ENCODE measurements around the gene APPL2. TPM values are rescaled to one million over a fixed set of nuclear protein-coding genes. Genes with fewer than 3 reads are reported as not detected.

The APPL2 gene
- total and polyA plus RNA-seq, 2 of the 13 experiments (the other 11 are each of a cell fraction or from before 2014, with no cell fraction given), result 9.9 to 11.1 TPM

DNA sequence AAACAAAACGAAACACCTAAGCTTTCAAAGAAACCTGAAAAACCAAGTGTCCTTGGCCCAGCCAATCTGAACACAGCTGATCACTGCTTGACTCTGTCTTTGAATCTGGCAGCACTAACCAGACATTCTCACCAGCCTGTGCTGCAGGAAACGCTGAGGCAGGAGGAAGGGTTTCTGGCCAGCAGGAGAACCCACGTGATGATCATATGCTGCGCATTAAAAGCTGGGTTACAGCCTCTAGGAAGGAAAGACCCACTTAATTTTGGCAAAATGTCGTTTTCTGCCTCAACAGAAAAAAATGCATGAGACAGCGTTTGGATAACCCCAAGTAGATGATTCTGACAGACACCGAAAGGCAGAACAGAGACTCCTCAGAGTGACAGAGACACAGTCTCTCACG lies 9.8 kb downstream of the APPL2 start:
- in situ Hi-C loops (cut with HindIII; ENCODE audit: extremely low pct_ligation_motif_present, low pct_unique_long_range_greater_than_20kb), result no loop called here
- no peak overlapping the region for H3K9ac ChIP-seq (ENCODE audit: insufficient read depth, low read depth, low read length)
- H3K4me2 ChIP-seq (ENCODE audit: low read depth, low read length), result no peak overlapping the region
- no TSS peak for BruUV-seq (replicated peaks)
- H3K27me3 ChIP-seq (ENCODE audit: control insufficient read depth in 1 of 2, insufficient read depth in 2 of 2, low read length in 2 of 2), result no peaks in the 10 kb centered on the region
- intact Hi-C loops (cut with micrococcal nuclease; ENCODE audit: unreplicated experiment), result no loop called here
- H2AFZ ChIP-seq (ENCODE audit: low read length), result no peak overlapping the region
- no peak overlapping the region for H3K4me3 ChIP-seq (replicated peaks in 1 of 3; ENCODE audit: insufficient read depth in 1 of 3, low read depth in 2 of 3, low read length in 3 of 3)
- H3K4me1 ChIP-seq (ENCODE audit: insufficient read depth, low read length), result peaks cover 2% of the 10 kb centered on the region
- POLR2A ChIA-PET, result interaction anchor here (1.1 kb wide), 1 partner anchor 9 kb away, joined by 4 read pairs; the partner anchor contains the start of gene APPL2
- no peaks in the 10 kb centered on the region for H4K20me1 ChIP-seq (ENCODE audit: insufficient read depth, low read length)
- H3K9me3 ChIP-seq (ENCODE audit: low read length), result no peaks in the 10 kb centered on the region
- no peak for DNase-seq (ENCODE audit: low spot score)
- WGBS (ENCODE audit: low lambda C conversion rate), result 91% methylated on average over 8 of the region's 8 CpGs
- TF ChIP-seq CHD2 (IDR thresholded peaks at IDR 0.05; ENCODE audit: low read depth, low read length) (no peak), ZNF747 (CRISPR knock-in tag; IDR thresholded peaks at IDR 0.05; ENCODE audit: borderline replicate concordance) (no peak), TAF1 (CRISPR knock-in tag; IDR thresholded peaks at IDR 0.05) (no peak), POLR2AphosphoS5 (IDR thresholded peaks at IDR 0.05; ENCODE audit: low read depth, low read length) (no peak), HNRNPK (IDR thresholded peaks at IDR 0.05; ENCODE audit: low read depth, low read length, poor library complexity, severe bottlenecking) (no peak), THYN1 (CRISPR knock-in tag; IDR thresholded peaks at IDR 0.05; ENCODE audit: borderline replicate concordance, low read depth) (no peak), ZNF746 (CRISPR knock-in tag; IDR thresholded peaks at IDR 0.05) (no peak), CEBPG (CRISPR knock-in tag; IDR thresholded peaks at IDR 0.05) (no peak), PCBP2 (optimal IDR thresholded peaks at IDR 0.05; ENCODE audit: low read depth, low read length, poor library complexity, severe bottlenecking) (no peak), ZNF12 (CRISPR knock-in tag; IDR thresholded peaks at IDR 0.05) (no peak), NR2F1 (CRISPR knock-in tag; IDR thresholded peaks at IDR 0.05) (no peak), FLYWCH1 (CRISPR knock-in tag; IDR thresholded peaks at IDR 0.05) (no peak)
- TF ChIP-seq, protein P1, sequence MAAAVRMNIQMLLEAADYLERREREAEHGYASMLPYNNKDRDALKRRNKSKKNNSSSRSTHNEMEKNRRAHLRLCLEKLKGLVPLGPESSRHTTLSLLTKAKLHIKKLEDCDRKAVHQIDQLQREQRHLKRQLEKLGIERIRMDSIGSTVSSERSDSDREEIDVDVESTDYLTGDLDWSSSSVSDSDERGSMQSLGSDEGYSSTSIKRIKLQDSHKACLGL (CRISPR knock-in tag; IDR thresholded peaks at IDR 0.05), result no peak
- TF ChIP-seq, protein P2, sequence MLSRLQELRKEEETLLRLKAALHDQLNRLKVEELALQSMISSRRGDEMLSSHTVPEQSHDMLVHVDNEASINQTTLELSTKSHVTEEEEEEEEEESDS (CRISPR knock-in tag; IDR thresholded peaks at IDR 0.05; ENCODE audit: borderline replicate concordance), result no peak
- TF ChIP-seq, protein P3, sequence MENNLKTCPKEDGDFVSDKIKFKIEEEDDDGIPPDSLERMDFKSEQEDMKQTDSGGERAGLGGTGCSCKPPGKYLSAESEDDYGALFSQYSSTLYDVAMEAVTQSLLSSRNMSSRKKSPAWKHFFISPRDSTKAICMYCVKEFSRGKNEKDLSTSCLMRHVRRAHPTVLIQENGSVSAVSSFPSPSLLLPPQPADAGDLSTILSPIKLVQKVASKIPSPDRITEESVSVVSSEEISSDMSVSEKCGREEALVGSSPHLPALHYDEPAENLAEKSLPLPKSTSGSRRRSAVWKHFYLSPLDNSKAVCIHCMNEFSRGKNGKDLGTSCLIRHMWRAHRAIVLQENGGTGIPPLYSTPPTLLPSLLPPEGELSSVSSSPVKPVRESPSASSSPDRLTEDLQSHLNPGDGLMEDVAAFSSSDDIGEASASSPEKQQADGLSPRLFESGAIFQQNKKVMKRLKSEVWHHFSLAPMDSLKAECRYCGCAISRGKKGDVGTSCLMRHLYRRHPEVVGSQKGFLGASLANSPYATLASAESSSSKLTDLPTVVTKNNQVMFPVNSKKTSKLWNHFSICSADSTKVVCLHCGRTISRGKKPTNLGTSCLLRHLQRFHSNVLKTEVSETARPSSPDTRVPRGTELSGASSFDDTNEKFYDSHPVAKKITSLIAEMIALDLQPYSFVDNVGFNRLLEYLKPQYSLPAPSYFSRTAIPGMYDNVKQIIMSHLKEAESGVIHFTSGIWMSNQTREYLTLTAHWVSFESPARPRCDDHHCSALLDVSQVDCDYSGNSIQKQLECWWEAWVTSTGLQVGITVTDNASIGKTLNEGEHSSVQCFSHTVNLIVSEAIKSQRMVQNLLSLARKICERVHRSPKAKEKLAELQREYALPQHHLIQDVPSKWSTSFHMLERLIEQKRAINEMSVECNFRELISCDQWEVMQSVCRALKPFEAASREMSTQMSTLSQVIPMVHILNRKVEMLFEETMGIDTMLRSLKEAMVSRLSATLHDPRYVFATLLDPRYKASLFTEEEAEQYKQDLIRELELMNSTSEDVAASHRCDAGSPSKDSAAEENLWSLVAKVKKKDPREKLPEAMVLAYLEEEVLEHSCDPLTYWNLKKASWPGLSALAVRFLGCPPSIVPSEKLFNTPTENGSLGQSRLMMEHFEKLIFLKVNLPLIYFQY (CRISPR knock-in tag; IDR thresholded peaks at IDR 0.05; ENCODE audit: borderline replicate concordance), result no peak
- TF ChIP-seq, protein P4, sequence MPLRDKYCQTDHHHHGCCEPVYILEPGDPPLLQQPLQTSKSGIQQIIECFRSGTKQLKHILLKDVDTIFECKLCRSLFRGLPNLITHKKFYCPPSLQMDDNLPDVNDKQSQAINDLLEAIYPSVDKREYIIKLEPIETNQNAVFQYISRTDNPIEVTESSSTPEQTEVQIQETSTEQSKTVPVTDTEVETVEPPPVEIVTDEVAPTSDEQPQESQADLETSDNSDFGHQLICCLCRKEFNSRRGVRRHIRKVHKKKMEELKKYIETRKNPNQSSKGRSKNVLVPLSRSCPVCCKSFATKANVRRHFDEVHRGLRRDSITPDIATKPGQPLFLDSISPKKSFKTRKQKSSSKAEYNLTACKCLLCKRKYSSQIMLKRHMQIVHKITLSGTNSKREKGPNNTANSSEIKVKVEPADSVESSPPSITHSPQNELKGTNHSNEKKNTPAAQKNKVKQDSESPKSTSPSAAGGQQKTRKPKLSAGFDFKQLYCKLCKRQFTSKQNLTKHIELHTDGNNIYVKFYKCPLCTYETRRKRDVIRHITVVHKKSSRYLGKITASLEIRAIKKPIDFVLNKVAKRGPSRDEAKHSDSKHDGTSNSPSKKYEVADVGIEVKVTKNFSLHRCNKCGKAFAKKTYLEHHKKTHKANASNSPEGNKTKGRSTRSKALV (CRISPR knock-in tag; IDR thresholded peaks at IDR 0.05), result no peak
- no peak overlapping the region for H3K27ac ChIP-seq (ENCODE audit: extremely low read length, insufficient read depth, low read length)
- H3K36me3 ChIP-seq (replicated peaks in 1 of 2; ENCODE audit: control insufficient read depth in 1 of 2, insufficient read depth in 2 of 2, low read length in 2 of 2), result peaks cover 10 to 37% of the 10 kb centered on the region in 2 experiments; a peak in 4 of 5 replicates
- no peaks in the 10 kb centered on the region for H3K79me2 ChIP-seq (ENCODE audit: insufficient read depth, low read length)
- ATAC-seq, result no peak
- no peak for FAIRE-seq
- CTCF ChIA-PET (ENCODE audit: low intra/inter-chr PET ratio, low total read pairs), result no interaction called here
